Endothelial cell of umbilical vein (primary cell): ENCODE results near the gene DMD. TPM values are rescaled to one million over a fixed set of nuclear protein-coding genes. Genes with fewer than 3 reads are reported as not detected.

ENCODE experiments used
- BruUV-seq: library from RNA; stranded (reverse); fragments of 400-500 nt; replicated peaks from 2 replicates; lab custom pipeline; 2021; lab: Mats Ljungman, UMichigan
- CTCF ChIA-PET: fragments of 300-600, 350-600 bp; sonication (Branson Sonifier 250); formaldehyde crosslinking; loops from one replicate; lab custom pipeline; 2021; ENCODE audit warnings: antibody characterized with exemption, inconsistent platforms; lab: Charles Lee
- POLR2A ChIA-PET: fragments of 300-600, 350-600 bp; sonication (Branson Sonifier 250); formaldehyde crosslinking; loops from one replicate; lab custom pipeline; 2021; ENCODE audit warnings: antibody characterized with exemption, inconsistent platforms; lab: Charles Lee
- DNase-seq: peaks from one replicate; pipeline ENCODE4 v3.0.0-alpha.2; 2011; ENCODE audit warnings: low read depth, low spot score
- FAIRE-seq: peaks from 2 replicates; lab custom pipeline; 2011; peaks lifted over from hg19 to GRCh38; lab: Jason Lieb, UNC
- H2AFZ ChIP-seq: 2 replicates; pipeline ENCODE4 v1.6.0; 2012; ENCODE audit warnings: low read depth, low read length, control low read depth, inconsistent platforms
- H3K27ac ChIP-seq: 2 replicates; pipeline ENCODE4 v1.5.1; 2011; ENCODE audit warnings: low read depth, mild to moderate bottlenecking, control low read depth, low read length, moderate library complexity; ENCODE audit not compliant: insufficient read depth
- H3K27me3 ChIP-seq, 2 experiments: 2 replicates each; pipeline versions ENCODE4 v1.6.0 to v1.6.1; 2011; ENCODE audit warnings: low read length in 2 of 2, mixed read lengths in 1 of 2; ENCODE audit not compliant: control insufficient read depth in 2 of 2, insufficient read depth in 2 of 2
- H3K36me3 ChIP-seq, 2 experiments: 2 replicates in 1 of 2; 3 replicates in 1 of 2; pipeline ENCODE4 v1.5.1; 2011; ENCODE audit warnings: low read length in 2 of 2, mild to moderate bottlenecking in 1 of 2, moderate library complexity in 1 of 2; ENCODE audit not compliant: control insufficient read depth in 2 of 2, insufficient read depth in 2 of 2; ENCODE audit errors: extremely low read depth in 1 of 2
- H3K4me1 ChIP-seq: 3 replicates; pipeline ENCODE4 v1.5.1; 2011; ENCODE audit warnings: mild to moderate bottlenecking, low read length; ENCODE audit not compliant: control insufficient read depth, insufficient read depth; ENCODE audit errors: extremely low read depth
- H3K4me2 ChIP-seq: 2 replicates; pipeline ENCODE4 v1.6.1; 2011; ENCODE audit warnings: low read length, control low read depth, mixed read lengths; ENCODE audit not compliant: insufficient read depth
- H3K4me3 ChIP-seq, 3 experiments: fragments of 200-600 bp in 1 of 3; sonication (generic), shearing (Covaris generic) in 1 of 3; replicated peaks in 1 of 3; 2 replicates each; pipeline ENCODE4 v1.5.1; 2011 to 2016; ENCODE audit warnings: control low read depth in 3 of 3, low read length in 3 of 3, mild to moderate bottlenecking in 2 of 3, inconsistent platforms in 1 of 3, low read depth in 1 of 3, moderate library complexity in 1 of 3; ENCODE audit not compliant: insufficient read depth in 1 of 3
- H3K79me2 ChIP-seq: 2 replicates; pipeline ENCODE4 v1.6.0; 2012; ENCODE audit warnings: low read length, inconsistent platforms; ENCODE audit not compliant: control insufficient read depth, insufficient read depth
- H3K9ac ChIP-seq: replicated peaks from 2 replicates; pipeline ENCODE3; 2011; ENCODE audit warnings: low read length, control low read depth; ENCODE audit not compliant: insufficient read depth; ENCODE audit errors: extremely low read depth
- H3K9me1 ChIP-seq: replicated peaks from 3 replicates; pipeline ENCODE4 v1.6.0; 2011; ENCODE audit warnings: mild to moderate bottlenecking, low read length; ENCODE audit not compliant: control insufficient read depth, insufficient read depth; ENCODE audit errors: extremely low read depth
- H3K9me3 ChIP-seq: replicated peaks from 2 replicates; pipeline ENCODE4 v1.5.1; 2012; ENCODE audit warnings: low read length, inconsistent platforms; ENCODE audit not compliant: control insufficient read depth, insufficient read depth
- H4K20me1 ChIP-seq: replicated peaks from 2 replicates; pipeline ENCODE3; 2011; ENCODE audit warnings: mild to moderate bottlenecking, low read length; ENCODE audit not compliant: control insufficient read depth, insufficient read depth; ENCODE audit errors: extremely low read depth
- EZH2 ChIP-seq: IDR thresholded peaks from 2 replicates; pipeline ENCODE4 v1.6.1; 2012; ENCODE audit warnings: borderline replicate concordance, low read depth, mild to moderate bottlenecking, moderate library complexity, low read length, inconsistent platforms; ENCODE audit not compliant: severe bottlenecking
- FOS ChIP-seq: IDR thresholded peaks from 2 replicates; pipeline ENCODE4 v1.6.1; 2011; ENCODE audit warnings: mild to moderate bottlenecking, low read length, moderate library complexity, borderline replicate concordance; ENCODE audit not compliant: insufficient read depth
- GATA2 ChIP-seq: IDR thresholded peaks from 2 replicates; pipeline ENCODE4 v1.7.0; 2011; ENCODE audit warnings: low read depth, mild to moderate bottlenecking, moderate library complexity, mixed read lengths, low read length; ENCODE audit not compliant: insufficient read length, insufficient read depth
- JUN ChIP-seq: IDR thresholded peaks from 2 replicates; pipeline ENCODE4 v1.6.1; 2011; ENCODE audit warnings: borderline replicate concordance, low read depth; ENCODE audit not compliant: insufficient read length, insufficient read depth
- MYC ChIP-seq: IDR thresholded peaks from one replicate; pipeline ENCODE4 v1.6.1; 2011; ENCODE audit warnings: mild to moderate bottlenecking, low read depth, low read length
- POLR2A ChIP-seq: IDR thresholded peaks from 2 replicates; pipeline ENCODE4 v1.6.1; 2012; ENCODE audit warnings: low read depth, mild to moderate bottlenecking, control low read depth, low read length
- POLR2AphosphoS5 ChIP-seq: IDR thresholded peaks from 2 replicates; pipeline ENCODE4 v1.6.1; 2012; ENCODE audit warnings: low read depth, mild to moderate bottlenecking, control low read depth, low read length, moderate library complexity; ENCODE audit not compliant: insufficient read depth
- dilution Hi-C: fragments of 300-500 bp; cut with MboI; formaldehyde crosslinking; loops from one replicate; pipeline ENCODE4 v1.15.0; 2019; ENCODE audit warnings: low sequenced_read_pairs; ENCODE audit not compliant: extremely low pct_ligation_motif_present
- intact Hi-C: fragments of 100-400 bp; cut with micrococcal nuclease; formaldehyde crosslinking; loops from one replicate; pipeline ENCODE4 v1.10.0; 2022
- polyA plus RNA-seq, 4 experiments: library from polyadenylated mRNA; depleted of rRNA in 3 of 4; stranded (reverse) in 3 of 4; unstranded in 1 of 4; fragments of >200 nt; gene quantifications; 2 replicates each; pipeline versions ENCODE4 v1.2.1 to v1.2.3, GENCODE V29; 2011 to 2012; ENCODE audit warnings: missing spikeins in 1 of 4
- total RNA-seq: library from RNA; stranded (reverse); gene quantifications from 2 replicates; pipeline ENCODE4 v1.2.3, GENCODE V29; 2021
- TF ChIP-seq, protein P1 (sequence below): IDR thresholded peaks from 2 replicates; pipeline ENCODE4 v1.6.1; 2011; ENCODE audit not compliant: insufficient read depth, insufficient read length
- TF ChIP-seq, protein P2 (sequence below), 2 donors: IDR thresholded peaks; 1 replicate in 1 of 2; 2 replicates in 1 of 2; pipeline ENCODE4 v1.5.1; 2011; ENCODE audit warnings: low read length in 2 of 2, mild to moderate bottlenecking in 2 of 2, moderate library complexity in 2 of 2, control low read depth in 1 of 2, inconsistent platforms in 1 of 2, low read depth in 1 of 2; ENCODE audit not compliant: insufficient read depth in 1 of 2; ENCODE audit errors: extremely low read depth in 1 of 2

DMD gene
- total and polyA plus RNA-seq, 2 donors (not counting 3 experiments of a cell fraction or from before 2014, with no cell fraction given) = 7.3 to 9.0 TPM

GRCh38 chrX:31483336-31483735, 1728.0 kb downstream of the DMD start:
- H3K27ac ChIP-seq = peak overlapping the region; percentile 55
- no peaks in the 10 kb centered on the region for H3K9me3 ChIP-seq
- H3K4me1 ChIP-seq = peaks cover 5% of the 10 kb centered on the region
- dilution Hi-C loops = no loop called here
- FAIRE-seq = peak; percentile 78
- DNase-seq = peak; percentile 77
- no peaks in the 10 kb centered on the region for H3K79me2 ChIP-seq
- intact Hi-C loops = no loop called here
- H3K4me2 ChIP-seq = peak overlapping the region; percentile 24
- no peaks in the 10 kb centered on the region for H3K36me3 ChIP-seq
- ChIA-PET POLR2A (no interaction called here), CTCF (interaction anchor here (0.8 kb wide), 1 partner anchor 16 kb away, joined by 3 read pairs; no protein-coding TSS in a partner anchor)
- peak overlapping the region; percentile 9 for H3K9ac ChIP-seq
- no peaks in the 10 kb centered on the region for H4K20me1 ChIP-seq
- H3K4me3 ChIP-seq = no peak overlapping the region
- H3K9me1 ChIP-seq = no peaks in the 10 kb centered on the region
- TF ChIP-seq JUN (peak; percentile 56), EZH2 (no peak), FOS (peak; percentile 57), POLR2AphosphoS5 (no peak), GATA2 (no peak), MYC (no peak), POLR2A (no peak)
- TF ChIP-seq, protein P1, sequence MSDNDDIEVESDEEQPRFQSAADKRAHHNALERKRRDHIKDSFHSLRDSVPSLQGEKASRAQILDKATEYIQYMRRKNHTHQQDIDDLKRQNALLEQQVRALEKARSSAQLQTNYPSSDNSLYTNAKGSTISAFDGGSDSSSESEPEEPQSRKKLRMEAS = peak; percentile 82
- TF ChIP-seq, protein P2, sequence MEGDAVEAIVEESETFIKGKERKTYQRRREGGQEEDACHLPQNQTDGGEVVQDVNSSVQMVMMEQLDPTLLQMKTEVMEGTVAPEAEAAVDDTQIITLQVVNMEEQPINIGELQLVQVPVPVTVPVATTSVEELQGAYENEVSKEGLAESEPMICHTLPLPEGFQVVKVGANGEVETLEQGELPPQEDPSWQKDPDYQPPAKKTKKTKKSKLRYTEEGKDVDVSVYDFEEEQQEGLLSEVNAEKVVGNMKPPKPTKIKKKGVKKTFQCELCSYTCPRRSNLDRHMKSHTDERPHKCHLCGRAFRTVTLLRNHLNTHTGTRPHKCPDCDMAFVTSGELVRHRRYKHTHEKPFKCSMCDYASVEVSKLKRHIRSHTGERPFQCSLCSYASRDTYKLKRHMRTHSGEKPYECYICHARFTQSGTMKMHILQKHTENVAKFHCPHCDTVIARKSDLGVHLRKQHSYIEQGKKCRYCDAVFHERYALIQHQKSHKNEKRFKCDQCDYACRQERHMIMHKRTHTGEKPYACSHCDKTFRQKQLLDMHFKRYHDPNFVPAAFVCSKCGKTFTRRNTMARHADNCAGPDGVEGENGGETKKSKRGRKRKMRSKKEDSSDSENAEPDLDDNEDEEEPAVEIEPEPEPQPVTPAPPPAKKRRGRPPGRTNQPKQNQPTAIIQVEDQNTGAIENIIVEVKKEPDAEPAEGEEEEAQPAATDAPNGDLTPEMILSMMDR (IDR thresholded peaks at IDR 0.05; ENCODE audit: extremely low read depth in 1 of 2, insufficient read depth in 1 of 2, low read depth in 1 of 2, low read length in 2 of 2) = no peak
- no peaks in the 10 kb centered on the region for H3K27me3 ChIP-seq
- H2AFZ ChIP-seq = no peak overlapping the region
- no TSS peak for BruUV-seq
